Heart right ventricle (tissue), 16 donors: Measurements from ENCODE around the gene NANOS3. TPM values are rescaled to one million over a fixed set of nuclear protein-coding genes. Genes with fewer than 3 reads are reported as not detected.

Experiments
- ATAC-seq, 8 donors: fragments of 200-7000 bp; cut with Tn5 transposase; one replicate each; pipeline ENCODE4 v1.9.1; 2020; ENCODE audit warnings: mild to moderate bottlenecking in 8 of 8, moderate library complexity in 8 of 8, moderate number of reproducible peaks in 1 of 8
- DNase-seq, 2 donors: peaks; one replicate each; pipeline ENCODE4 v3.0.0-alpha.2; 2020
- H3K27ac ChIP-seq, 10 donors: fragments of 200-600 bp; sonication (generic) in 2 of 10; one replicate each; pipeline versions ENCODE4 v1.5.0 to v1.8.0; 2020 to 2022; ENCODE audit warnings: mild to moderate bottlenecking in 3 of 10
- H3K27me3 ChIP-seq, 7 donors: fragments of 200-600 bp; one replicate each; pipeline ENCODE4 v1.8.0; 2021 to 2022; ENCODE audit warnings: mild to moderate bottlenecking in 2 of 7
- H3K36me3 ChIP-seq, 9 donors: fragments of 200-600 bp; sonication (generic) in 1 of 9; one replicate each; pipeline versions ENCODE4 v1.5.0 to v1.8.0; 2020 to 2022; ENCODE audit warnings: mild to moderate bottlenecking in 2 of 9
- H3K4me1 ChIP-seq, 9 donors: fragments of 200-600 bp; sonication (generic) in 1 of 9; one replicate each; pipeline versions ENCODE4 v1.5.0 to v1.8.0; 2020 to 2022; ENCODE audit warnings: mild to moderate bottlenecking in 4 of 9
- H3K4me3 ChIP-seq, 10 donors: fragments of 200-600 bp; sonication (generic) in 2 of 10; one replicate each; pipeline versions ENCODE4 v1.5.0 to v1.8.0; 2020 to 2022; ENCODE audit warnings: mild to moderate bottlenecking in 7 of 10, moderate library complexity in 2 of 10
- H3K9me3 ChIP-seq, 11 donors: fragments of 200-600 bp in 10 of 11; sonication (generic) in 2 of 11; one replicate each; pipeline versions ENCODE4 v1.5.0 to v1.8.0; 2013 to 2022; ENCODE audit warnings: mild to moderate bottlenecking in 2 of 11, control low read depth in 1 of 11, moderate library complexity in 1 of 11
- CTCF ChIP-seq, 9 donors: fragments of 200-600 bp; sonication (generic) in 2 of 9; IDR thresholded peaks; one replicate each; pipeline versions ENCODE4 v1.5.0 to v1.8.0; 2021 to 2022; ENCODE audit warnings: antibody characterized with exemption in 9 of 9, mild to moderate bottlenecking in 5 of 9, moderate library complexity in 1 of 9
- WGBS, 2 donors: extraction: QIAGEN DNeasy Blood & Tissue Kit; methylation state at CpG; one replicate each; pipeline ENCODE4 v1.1.7; 2013; ENCODE audit warnings: inconsistent platforms in 1 of 2; 5-methylcytosine and 5-hydroxymethylcytosine counted together
- intact Hi-C, 10 donors: fragments of 100-400 bp; cut with DNase I; formaldehyde crosslinking; loops; one replicate each; pipeline versions ENCODE4 v1.11.1 to v1.14.2; 2022
- microRNA-seq, 2 donors: library from miRNA; unstranded; fragments of <30 nt; microRNA quantifications; one replicate each; pipeline ENCODE4 v1.2.0, GENCODE V29; 2021
- polyA plus RNA-seq, 2 donors: library from polyadenylated mRNA; stranded (reverse); fragments of 200-250 nt; gene quantifications; one replicate each; pipeline ENCODE4 v1.2.3, GENCODE V29; 2013
- total RNA-seq, 10 donors: library from RNA; stranded (reverse); fragmentation: NEBNext Ultra II Directional in 3 of 10; extraction: Animal tissue kit (Norgen Biotek cat#: 25700) in 3 of 10; gene quantifications; one replicate each; pipeline versions ENCODE4 v1.2.1 to v1.2.4, GENCODE V29; 2021 to 2023
- donor health status: Arrhythmogenic right ventricular cardiomyopathy.
- donor health status: ischemic (EF 13 %, LVEDD 7.1; RV severe dilation, severe dysfunction).
- donor health status: healthy with polysubstance abuse.
- donor health status: DM: no; HTN: yes; CAD: no.
- donor health status: DM: no; HTN: no; CAD: no.
- donor health status: ischemic (EF 25% LVEDD 6.9; RV normal size, moderate dysfunction).
- donor health status: ischemic (EF 25% LVEDD 5.7; RV mildly dilated, moderate dysfunction).
- donor health status: healthy.
- donor health status: DM: yes; HTN: yes; CAD: no.
- donor health status: Ischemic cardiomyopathy.
- donor health status: ischemic (EF 35%, LVEDD 5.7; RV mildly dilated, moderate dysfunction).
- donor health status: nonischemic (EF 11% LVEDD 7.7; RV severe dilation, severe dysfunction).
- donor health status: DM: yes; HTN: yes; CAD: no.
- donor health status: PGD.
- donor health status: ischemic (EF 29% LVEDD 5.4; RV normal size, mild dysfunction).
- donor health status: nonischemic (EF 23%, LVEDD 6.1; RV moderate dilation, normal function).

The NANOS3 gene
- total and polyA plus RNA-seq, 12 donors: 0.37 to 2.9 (median 0.98) TPM; not detected in 4

- DNase-seq (no peak), ATAC-seq (no peak)
- intact Hi-C loops: no loop called here
- Histone ChIP-seq H3K4me1 (peaks cover 0 to 18% (median 6%) of the 10 kb centered on the region in 9 donors), H3K4me3 (no peak overlapping the region), H3K9me3 (no peaks in the 10 kb centered on the region), H3K36me3 (peaks cover 0 to 58% (median 10%) of the 10 kb centered on the region in 9 donors), H3K27ac (no peak overlapping the region), H3K27me3 (peaks cover 0 to 4% (median 0%) of the 10 kb centered on the region in 7 donors)
- no peak for TF ChIP-seq CTCF (IDR thresholded peaks at IDR 0.05)
- WGBS, 2 donors: 92 to 94% methylated on average over 16 to 17 of the region's 17 CpGs
Observed at GRCh38 chr19:13929956-13930355, 53.0 kb downstream of the NANOS3 start.

Small RNAs within 50 kb of the gene (microRNA-seq; reads per million reads assigned to microRNA genes)
- gene MIR181C (520 to 568 reads per million in 2 donors), gene MIR181D (530 to 556 reads per million in 2 donors)

Other genes starting within 250 kb of the NANOS3 start
- 10 to 100 TPM in 9 of 10 donors, 1 to 10 TPM in 1; 9.9 to 18.7 (median 13.0) TPM for gene MRI1, start 112.6 kb upstream of the NANOS3 start, total RNA-seq
- 10 to 100 TPM; 12.5 to 17.0 TPM for gene MRI1, start 112.6 kb upstream of the NANOS3 start, polyA plus RNA-seq
- gene C19orf53, start 102.7 kb upstream of the NANOS3 start, total RNA-seq: 100 to 1,000 TPM in 2 of 10 donors, 10 to 100 TPM in 8; 80.5 to 101 (median 90.3) TPM
- gene C19orf53, start 102.7 kb upstream of the NANOS3 start, polyA plus RNA-seq: 100 to 1,000 TPM; 231 to 389 TPM
- 1 to 10 TPM; 2.1 to 7.1 (median 3.0) TPM for gene ZSWIM4, start 81.7 kb upstream of the NANOS3 start, total RNA-seq
- gene ZSWIM4, start 81.7 kb upstream of the NANOS3 start, polyA plus RNA-seq: 1 to 10 TPM; 1.2 to 1.5 TPM
- under 1 TPM in 8 of 10 donors, not detected in 2; 0.19 to 0.88 (median 0.63) TPM for gene BRME1, start 29.0 kb downstream of the NANOS3 start, total RNA-seq
- 1 to 10 TPM in 1 of 2 donors, under 1 TPM in 1; 0.38 to 2.0 TPM for gene BRME1, start 29.0 kb downstream of the NANOS3 start, polyA plus RNA-seq
- 10 to 100 TPM; 13.2 to 30.2 (median 19.0) TPM for gene CC2D1A, start 29.1 kb downstream of the NANOS3 start, total RNA-seq
- gene CC2D1A, start 29.1 kb downstream of the NANOS3 start, polyA plus RNA-seq: 10 to 100 TPM; 16.5 to 49.8 TPM
- 1 to 10 TPM in 7 of 10 donors, under 1 TPM in 3; 0.76 to 6.2 (median 1.8) TPM for gene PODNL1, start 61.3 kb downstream of the NANOS3 start, total RNA-seq
- 1 to 10 TPM in 1 of 2 donors, under 1 TPM in 1; 0.90 to 2.3 TPM for gene PODNL1, start 61.3 kb downstream of the NANOS3 start, polyA plus RNA-seq
- gene DCAF15, start 75.4 kb downstream of the NANOS3 start, total RNA-seq: 10 to 100 TPM; 15.5 to 21.2 (median 17.8) TPM
- gene DCAF15, start 75.4 kb downstream of the NANOS3 start, polyA plus RNA-seq: 10 to 100 TPM; 26.8 to 50.0 TPM
- gene RFX1, start 129.2 kb downstream of the NANOS3 start, total RNA-seq: 10 to 100 TPM; 10.4 to 15.8 (median 12.0) TPM
- gene RFX1, start 129.2 kb downstream of the NANOS3 start, polyA plus RNA-seq: 1 to 10 TPM; 2.7 to 5.9 TPM
- gene RLN3, start 151.0 kb downstream of the NANOS3 start, total RNA-seq: not detected
- gene RLN3, start 151.0 kb downstream of the NANOS3 start, polyA plus RNA-seq: not detected
- gene IL27RA, start 154.6 kb downstream of the NANOS3 start, total RNA-seq: 1 to 10 TPM; 2.4 to 7.6 (median 3.4) TPM
- 1 to 10 TPM; 4.6 to 5.9 TPM for gene IL27RA, start 154.6 kb downstream of the NANOS3 start, polyA plus RNA-seq
- under 1 TPM in 5 of 10 donors, not detected in 5; 0.14 to 0.94 (median 0.38) TPM for gene PALM3, start 184.9 kb downstream of the NANOS3 start, total RNA-seq
- gene PALM3, start 184.9 kb downstream of the NANOS3 start, polyA plus RNA-seq: under 1 TPM in 1 of 2 donors, not detected in 1; 0.14 TPM
- 10 to 100 TPM in 1 of 10 donors, 1 to 10 TPM in 9; 3.1 to 10.3 (median 5.9) TPM for gene MISP3, start 195.7 kb downstream of the NANOS3 start, total RNA-seq
- gene MISP3, start 195.7 kb downstream of the NANOS3 start, polyA plus RNA-seq: 10 to 100 TPM in 1 of 2 donors, 1 to 10 TPM in 1; 5.7 to 12.4 TPM
- gene C19orf67, start 208.6 kb downstream of the NANOS3 start, total RNA-seq: not detected
- gene C19orf67, start 208.6 kb downstream of the NANOS3 start, polyA plus RNA-seq: not detected
- gene SAMD1, start 213.6 kb downstream of the NANOS3 start, total RNA-seq: 10 to 100 TPM; 26.7 to 53.0 (median 33.7) TPM
- gene SAMD1, start 213.6 kb downstream of the NANOS3 start, polyA plus RNA-seq: 10 to 100 TPM; 34.4 to 55.3 TPM
- 100 to 1,000 TPM; 473 to 691 (median 518) TPM for gene PRKACA, start 240.6 kb downstream of the NANOS3 start, total RNA-seq
- gene PRKACA, start 240.6 kb downstream of the NANOS3 start, polyA plus RNA-seq: 100 to 1,000 TPM; 196 to 214 TPM